Pericardium fibroblast (primary cell): ENCODE measurements around the gene PCCB. TPM values are rescaled to one million over a fixed set of nuclear protein-coding genes. Genes with fewer than 3 reads are reported as not detected.

Experiments
- total RNA-seq: library from RNA; depleted of rRNA; stranded (reverse); fragments of >200 nt; gene quantifications from 2 replicates; pipeline ENCODE4 v1.2.3, GENCODE V29; 2015

The PCCB gene
- 16.2 and 30.9 TPM in 2 replicates for total RNA-seq

DNA sequence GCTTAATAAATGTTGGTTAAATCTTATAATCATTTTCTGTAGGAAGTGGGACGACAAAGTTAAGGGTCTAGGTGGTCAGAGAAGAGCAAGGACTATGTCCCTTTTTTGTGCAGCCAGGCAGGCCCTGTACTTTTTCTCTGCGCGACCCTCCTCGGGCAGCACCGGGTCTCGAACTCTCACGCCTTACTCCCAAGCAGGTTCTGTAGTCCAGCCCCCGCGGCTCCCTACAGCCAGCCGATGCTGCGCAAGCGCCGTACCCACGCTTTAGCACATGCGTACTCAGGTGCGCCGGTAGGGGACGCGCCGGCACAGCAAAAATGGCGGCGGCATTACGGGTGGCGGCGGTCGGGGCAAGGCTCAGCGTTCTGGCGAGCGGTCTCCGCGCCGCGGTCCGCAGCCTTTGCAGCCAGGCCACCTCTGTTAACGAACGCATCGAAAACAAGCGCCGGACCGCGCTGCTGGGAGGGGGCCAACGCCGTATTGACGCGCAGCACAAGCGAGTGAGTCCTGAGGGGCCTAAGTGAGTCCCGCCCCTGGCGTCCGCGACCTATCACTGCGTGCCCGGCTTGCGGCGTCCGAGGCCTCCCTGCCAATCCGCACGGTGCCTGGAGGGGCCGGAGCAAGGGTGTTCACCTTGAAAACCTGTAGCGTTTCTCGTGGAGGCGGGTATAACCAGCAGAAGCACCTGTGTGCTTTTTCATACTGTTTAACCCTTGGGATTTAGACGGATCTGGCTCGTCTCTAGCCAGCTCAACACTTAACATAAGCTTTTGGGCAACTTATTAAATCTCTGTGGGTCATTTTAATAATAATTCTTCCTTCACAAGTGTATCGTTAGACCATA is at the start of gene PCCB:
TSS of gene PCCB (plus strand) at position 282 of the 844 bp plus-strand sequence. CDS start at position 318, 36 bp downstream.

Other genes starting within 250 kb of the PCCB start
- gene MSL2, start 54.0 kb upstream of the PCCB start, total RNA-seq = 8.4 and 10.5 TPM in 2 replicates